ENCODE results near the gene RHBDD1.
A peak's percentile ranks its signal among the peaks of the same experiment; 100 is the strongest.

The RHBDD1 gene

DNA sequence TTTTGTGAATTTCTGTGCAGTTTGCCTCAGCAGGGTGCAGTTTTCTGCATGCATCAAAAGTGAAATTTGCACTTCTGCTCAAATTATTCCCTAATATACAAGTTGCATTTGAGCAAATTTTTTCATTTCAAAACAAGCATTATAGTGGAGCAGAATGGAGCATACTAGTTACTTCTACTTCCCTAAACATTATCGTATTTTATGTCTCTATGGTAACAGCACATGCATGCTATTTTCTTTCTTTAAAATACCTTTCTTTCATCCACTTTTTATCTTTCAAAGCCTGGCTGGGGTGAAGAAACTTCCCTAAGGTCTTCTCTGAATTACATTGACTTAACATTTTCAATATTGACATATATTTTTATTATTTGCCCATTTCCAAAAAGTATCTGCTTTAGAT, 11.2 kb downstream of the RHBDD1 start:
- no peak for DNase-seq

DNA sequence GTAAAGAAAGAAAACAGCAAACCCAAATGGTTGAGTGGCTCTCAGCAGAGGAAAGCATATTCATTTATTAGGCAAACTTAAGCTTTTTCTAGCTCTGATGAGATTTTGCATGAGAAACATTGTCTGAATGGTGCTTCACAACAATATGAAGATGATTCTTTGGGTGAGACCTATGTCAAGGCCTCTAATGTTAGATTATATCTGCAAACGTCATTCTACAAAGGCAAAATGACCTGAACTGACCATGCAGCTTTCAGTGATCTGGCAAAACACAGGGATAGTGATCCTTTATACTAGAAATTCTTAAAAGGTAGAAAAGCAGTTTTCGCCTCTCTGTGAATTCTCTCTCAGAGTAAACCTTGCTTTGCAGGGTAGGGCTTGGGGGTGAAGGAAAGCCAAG, 11.7 kb downstream of the RHBDD1 start:
- DNase-seq, result no peak

DNA sequence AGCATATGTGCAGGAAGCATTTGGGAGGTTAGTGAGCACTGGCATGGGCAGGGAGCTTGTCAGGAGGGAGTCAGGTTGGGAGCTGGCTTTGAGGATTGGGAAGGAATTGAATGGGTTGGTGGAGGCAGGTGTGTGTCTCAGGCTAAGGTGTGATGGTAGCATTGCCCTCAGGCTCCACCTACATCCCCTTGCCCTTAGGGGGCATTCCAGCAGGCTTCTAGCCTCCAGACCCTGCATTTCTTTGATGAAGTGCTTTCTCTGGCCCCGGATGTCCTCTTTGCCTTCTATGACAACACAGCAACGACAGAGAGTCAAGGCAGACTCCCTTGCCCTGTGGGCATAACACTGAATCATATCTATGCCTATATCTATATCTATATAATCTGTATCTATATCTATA, 13.5 kb downstream of the RHBDD1 start:
- DNase-seq, result no peak

DNA sequence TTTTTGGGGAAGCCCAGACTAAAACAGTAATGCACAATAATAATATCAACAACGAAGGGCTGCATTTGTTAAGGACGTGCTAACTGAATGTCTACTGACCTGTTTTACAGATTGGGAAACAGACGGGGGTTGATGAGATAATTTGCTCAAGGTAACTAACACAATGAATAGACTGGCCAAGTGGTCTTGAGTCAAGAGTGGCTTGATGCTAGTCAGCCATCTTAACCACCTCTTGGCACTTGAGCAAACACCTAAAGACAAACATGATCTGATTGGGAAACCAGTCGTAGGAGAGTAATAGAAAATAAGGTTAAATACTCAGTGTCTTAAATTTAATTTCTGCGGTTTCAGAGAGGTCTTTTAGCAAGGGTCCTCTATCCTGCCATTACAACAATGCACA, 14.2 kb downstream of the RHBDD1 start:
- no peak for DNase-seq

- DNase-seq, result no peak
These were observed 19.9 kb downstream of the RHBDD1 start for GRCh38 chr2:226855787-226856186.

- no peak for DNase-seq
These were observed 24.2 kb downstream of the RHBDD1 start for GRCh38 chr2:226860087-226860486.

DNA sequence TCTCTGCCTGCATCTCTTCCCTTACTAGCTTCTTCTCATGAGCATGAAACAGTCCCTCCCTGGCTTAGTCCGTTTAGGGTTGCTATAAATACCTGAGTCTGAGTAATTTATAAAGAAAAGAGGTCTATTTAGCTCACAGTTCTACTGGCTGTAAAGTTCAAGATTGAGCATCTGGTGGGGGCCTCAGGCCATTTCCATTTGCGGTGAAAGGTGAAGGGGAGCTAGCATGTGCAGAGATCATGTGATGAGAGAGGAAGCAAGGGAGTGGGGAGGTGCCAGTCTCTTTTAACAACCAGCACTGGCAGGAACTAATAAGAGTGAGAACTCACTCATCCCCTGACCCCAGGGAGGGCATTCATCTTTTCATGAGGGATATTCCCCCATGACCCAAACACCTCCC, 26.8 kb downstream of the RHBDD1 start:
- DNase-seq, result no peak

GRCh38 chr2:226865273-226865672, 29.4 kb downstream of the RHBDD1 start:
- DNase-seq, result no peak

GRCh38 chr2:226865710-226866109, 29.9 kb downstream of the RHBDD1 start:
- no peak for DNase-seq

DNA sequence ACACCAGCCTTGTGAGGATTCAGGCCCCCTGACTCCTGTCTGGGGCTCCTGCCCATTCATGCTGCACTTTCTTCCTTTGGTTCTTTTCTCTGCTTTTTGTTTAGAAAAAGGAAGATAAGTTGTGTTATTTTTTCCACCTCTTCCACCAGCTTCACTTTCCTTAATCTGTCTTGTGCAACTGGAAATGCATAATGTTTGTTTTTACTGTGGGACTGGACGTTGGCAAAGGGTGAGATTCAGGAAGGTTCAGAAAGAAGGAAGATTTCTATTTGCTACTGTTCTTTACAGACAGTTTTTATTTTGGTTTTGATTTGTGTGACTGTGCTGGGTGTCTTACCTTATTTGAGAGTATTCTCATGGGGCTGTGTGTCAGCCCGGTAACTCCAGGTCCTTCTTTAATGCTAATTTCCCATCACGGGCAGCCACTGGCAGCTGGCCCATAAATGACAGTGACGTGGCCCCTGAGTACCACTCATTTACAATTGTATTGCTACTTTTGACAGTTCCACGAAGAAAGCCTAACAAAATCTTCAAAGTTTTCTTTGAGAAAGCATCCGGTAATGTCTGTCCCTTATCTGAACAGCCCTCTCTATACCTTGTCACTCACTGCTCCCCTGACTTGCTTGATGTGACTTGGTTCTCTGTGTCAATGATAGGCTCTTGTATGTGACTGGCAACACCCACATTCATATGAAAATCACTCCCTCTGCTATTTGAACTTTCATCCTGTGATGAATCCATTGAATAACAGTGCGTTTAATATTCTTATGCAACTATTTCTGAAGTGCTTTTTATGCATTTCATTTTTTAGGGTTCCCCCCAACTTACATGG, 32.7 kb downstream of the RHBDD1 start:
- DNase-seq, result no peak

- DNase-seq, result no peak
These were observed 33.5 kb downstream of the RHBDD1 start for GRCh38 chr2:226869371-226869770.

- peak; percentile 75 for DNase-seq
These were observed 37.3 kb downstream of the RHBDD1 start for GRCh38 chr2:226873051-226873620.

- no peak for DNase-seq
These were observed 38.0 kb downstream of the RHBDD1 start for GRCh38 chr2:226873826-226874225.

GRCh38 chr2:226874749-226875148, 38.9 kb downstream of the RHBDD1 start:
- DNase-seq, result no peak

DNA sequence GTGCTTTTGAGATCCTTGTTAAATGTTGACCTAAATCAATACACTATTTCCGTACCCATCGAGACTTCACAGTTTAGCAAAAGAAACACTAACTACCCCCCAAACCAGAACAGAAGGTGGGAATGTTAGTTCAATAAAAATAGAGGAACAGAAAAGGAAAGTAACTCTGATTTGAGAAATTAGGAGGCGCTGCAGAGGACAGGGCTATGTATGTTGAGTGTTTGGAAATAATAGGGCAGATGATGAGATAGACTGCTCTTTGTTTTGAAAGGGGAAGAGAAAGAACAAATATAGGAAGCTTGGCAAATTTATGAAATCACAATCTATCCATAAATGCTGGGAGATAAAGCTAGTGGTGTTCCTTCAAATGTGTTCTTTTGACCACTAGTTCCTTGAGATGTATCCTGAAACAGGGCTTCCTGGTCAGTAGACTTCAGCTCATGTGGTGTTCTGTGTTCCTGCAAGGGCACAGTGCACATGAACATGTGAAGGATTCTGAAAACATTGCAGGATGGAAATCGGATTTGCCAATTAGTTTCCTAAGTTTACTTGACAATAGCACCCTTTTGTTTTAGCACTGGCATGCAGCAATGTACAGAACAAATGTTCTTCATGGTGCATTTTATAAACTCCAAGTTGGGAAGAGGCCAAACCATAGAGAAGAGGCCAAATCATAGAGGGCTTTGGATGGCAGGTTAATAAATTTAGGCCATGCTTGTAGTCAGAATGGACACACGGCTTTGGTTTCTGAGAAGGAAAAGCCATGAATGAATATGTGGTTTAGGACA, 39.8 kb downstream of the RHBDD1 start:
- DNase-seq, result no peak

GRCh38 chr2:226877491-226877890, 41.6 kb downstream of the RHBDD1 start:
- DNase-seq, result no peak

GRCh38 chr2:226881287-226881686, 45.4 kb downstream of the RHBDD1 start:
- no peak for DNase-seq

DNA sequence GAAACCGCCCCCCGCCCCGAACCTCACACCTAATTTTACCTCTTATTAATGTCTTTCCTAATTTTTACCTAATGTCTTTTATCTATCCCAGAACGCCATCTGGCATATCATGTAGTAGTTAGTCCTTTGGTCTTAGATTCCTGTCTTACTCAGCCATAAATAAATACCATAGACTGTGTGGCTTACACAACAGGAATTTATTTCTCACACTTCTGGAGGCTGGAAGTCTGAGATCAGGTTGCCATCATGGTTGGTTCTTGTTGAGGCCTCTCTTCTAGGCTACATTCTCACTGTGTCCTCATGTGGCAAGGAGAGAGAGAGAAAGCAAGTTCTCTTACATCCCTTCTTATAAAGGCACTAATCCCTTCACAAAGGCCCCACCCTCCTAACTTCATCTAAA, 46.8 kb downstream of the RHBDD1 start:
- peak; percentile 47 for DNase-seq

DNA sequence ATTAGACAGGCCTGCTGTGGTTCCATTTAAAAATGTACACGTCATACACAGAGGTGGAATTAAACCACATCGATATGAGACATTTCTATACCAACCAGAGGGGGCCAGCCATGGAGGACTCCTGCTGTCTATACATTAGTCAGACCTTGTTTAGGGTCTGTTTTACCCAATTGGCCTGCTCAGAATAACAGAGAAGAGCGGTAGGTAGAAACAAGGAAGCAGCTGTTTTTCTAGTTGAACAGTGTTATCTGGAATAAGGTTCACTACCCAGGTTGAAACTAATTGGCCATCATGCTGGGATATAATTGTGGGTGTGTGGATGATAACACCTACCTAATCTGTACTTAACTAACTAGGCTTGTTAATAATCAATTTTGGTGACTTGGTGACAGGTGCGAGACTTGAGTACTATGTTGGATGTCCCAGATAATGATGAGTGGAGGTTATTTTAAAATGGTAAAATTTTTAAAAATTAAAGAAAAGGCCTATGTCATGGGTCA, 47.5 kb downstream of the RHBDD1 start:
- DNase-seq, result no peak

DNA sequence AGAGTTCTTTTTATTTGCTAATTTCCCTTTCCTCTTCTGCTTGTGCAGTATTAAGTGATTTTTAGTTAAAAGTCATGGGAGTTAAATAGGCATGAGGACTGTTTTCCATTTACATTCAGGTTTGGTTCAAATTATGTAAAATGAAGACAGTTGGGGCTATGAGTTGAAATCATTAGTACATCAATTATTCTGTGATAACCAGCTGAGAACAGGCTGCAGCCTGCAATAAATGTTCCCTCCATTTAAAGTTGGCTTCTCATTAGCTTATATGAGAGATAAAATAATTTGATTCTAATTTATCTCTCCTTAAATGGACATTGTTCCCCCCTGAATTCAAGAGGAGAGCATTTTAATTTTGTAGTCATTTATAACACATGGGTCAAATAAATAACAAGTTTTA, 48.3 kb downstream of the RHBDD1 start:
- no peak for DNase-seq

- peak; percentile 15 for DNase-seq
These were observed 50.0 kb downstream of the RHBDD1 start for GRCh38 chr2:226885769-226886435.

DNA sequence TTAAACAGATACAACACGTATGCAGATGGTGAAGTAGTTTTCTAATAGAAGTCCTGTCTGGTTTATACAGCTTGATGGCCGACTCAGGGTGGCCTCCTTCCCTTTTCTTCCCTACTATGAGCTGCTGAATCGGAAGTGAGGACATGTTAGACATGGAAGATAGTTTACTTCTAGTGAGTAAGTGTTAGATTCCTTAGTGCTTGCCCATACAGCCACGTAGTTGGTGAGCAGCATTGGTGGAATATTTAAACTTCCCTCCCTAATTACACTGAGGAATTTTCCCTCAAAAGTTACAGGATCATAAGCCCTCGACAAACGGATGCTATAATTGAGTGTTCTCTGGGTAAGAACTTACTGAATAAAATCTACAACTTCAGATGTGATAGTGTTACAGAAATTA, 52.1 kb downstream of the RHBDD1 start:
- peak; percentile 84 for DNase-seq

- DNase-seq, result no peak
These were observed 52.6 kb downstream of the RHBDD1 start for GRCh38 chr2:226888378-226888965.
